ENCODE data around the gene MRPS18A. TPM values are rescaled to one million over a fixed set of nuclear protein-coding genes. Genes with fewer than 3 reads are reported as not detected.
A peak's percentile ranks its signal among the peaks of the same experiment; 100 is the strongest.

MRPS18A gene
- 23.1 TPM for total RNA-seq (ENCODE audit: insufficient read depth, low replicate concordance)

DNA sequence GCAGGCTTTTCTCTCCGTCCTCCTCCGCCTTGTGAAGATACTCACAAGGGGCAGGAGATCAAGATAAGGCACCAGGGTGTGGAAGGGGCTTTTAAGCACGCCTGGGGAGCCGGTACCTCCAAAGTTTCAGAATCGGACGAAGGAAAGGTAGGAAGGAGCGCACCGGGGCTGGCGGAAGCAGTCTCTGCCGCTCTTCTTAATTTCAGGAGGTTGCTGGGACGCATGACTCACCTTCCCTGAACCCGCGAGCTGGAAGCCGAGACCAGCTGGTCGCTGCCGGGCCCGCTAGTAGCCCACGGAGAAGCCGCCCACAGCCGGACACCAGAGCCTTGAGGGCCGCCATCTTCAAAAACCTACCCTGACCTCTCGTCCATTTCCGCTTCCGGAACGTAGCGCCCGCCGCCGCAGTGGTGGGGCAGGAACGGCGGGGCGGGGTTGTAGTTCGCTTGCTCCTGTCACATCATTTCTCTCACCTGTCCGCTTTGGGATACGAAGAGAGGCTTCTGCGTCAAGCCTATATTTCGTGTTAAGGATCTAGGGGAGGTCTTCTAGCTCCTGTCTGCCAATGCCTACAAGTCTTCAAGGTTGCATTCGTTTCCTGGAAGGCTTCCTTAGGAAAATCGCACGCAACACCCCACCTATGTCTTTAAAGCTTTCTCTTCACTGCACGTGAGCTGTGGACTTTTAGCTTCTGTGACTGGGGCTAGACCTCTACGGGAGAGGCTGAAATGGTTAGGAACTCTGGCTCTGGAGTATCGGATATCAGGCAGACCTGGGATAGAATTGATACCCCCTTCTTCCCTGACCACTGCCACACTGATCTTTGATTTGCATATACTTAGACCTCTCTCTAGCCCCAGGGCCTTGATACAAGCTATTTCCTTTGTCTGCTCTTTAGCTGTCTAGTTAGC is at the start of gene MRPS18A:
TSS of gene MRPS18A (minus strand) at position 355 of the 911 bp plus-strand sequence. CDS start at position 343, 12 bp downstream.
- DNase-seq (ENCODE audit: low spot score) = peak; percentile 85

DNA sequence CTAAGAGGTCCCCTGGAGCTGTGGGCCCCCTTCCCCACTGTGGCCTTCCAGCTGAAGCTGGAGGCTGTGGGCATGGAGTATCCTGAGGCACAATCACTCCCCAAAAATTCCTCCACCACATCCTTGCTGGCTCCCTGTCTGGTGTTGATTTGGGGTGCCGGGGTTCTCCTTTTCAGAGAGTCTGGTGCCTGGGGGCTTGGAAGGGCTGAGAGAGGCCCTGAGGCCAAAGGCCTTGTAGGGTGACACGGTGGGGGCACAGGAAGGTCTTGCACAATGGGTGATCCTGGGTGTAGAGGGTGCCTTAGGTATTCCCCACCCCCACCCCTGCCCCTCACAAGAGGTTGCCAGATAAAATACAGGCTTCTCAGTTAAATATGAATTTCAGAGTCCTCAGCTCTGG is 49.3 kb upstream of the MRPS18A start:
- no peak for DNase-seq (ENCODE audit: low spot score)

DNA sequence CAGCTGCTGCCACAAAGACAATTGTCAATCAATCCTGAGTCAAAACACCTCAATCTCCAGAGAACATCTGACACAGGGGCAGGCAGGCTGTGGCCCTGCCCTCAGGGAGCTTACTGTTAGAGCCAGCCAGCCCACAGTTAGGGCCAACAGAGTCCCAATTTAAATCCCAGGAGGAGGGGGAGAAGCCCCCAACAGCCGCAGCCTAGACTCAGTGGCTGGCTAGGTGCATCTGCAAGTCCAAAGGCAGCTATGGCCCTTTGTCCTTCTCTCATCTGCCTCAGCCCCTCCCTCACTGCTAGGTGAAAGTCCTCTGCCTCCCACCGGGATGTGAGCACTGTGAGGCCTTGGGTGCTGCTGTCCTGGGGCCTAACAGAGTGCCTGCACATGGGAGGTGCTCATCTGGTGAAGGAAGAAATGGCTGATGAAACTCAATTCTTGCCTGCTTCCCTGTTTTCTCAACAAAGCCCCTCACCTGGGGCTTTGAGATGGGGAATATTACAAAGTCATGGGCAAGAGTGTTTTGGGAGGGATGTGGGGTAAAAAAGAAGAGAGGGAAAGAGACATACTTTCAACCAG is 48.7 kb upstream of the MRPS18A start:
- DNase-seq (ENCODE audit: low spot score) = no peak

DNA sequence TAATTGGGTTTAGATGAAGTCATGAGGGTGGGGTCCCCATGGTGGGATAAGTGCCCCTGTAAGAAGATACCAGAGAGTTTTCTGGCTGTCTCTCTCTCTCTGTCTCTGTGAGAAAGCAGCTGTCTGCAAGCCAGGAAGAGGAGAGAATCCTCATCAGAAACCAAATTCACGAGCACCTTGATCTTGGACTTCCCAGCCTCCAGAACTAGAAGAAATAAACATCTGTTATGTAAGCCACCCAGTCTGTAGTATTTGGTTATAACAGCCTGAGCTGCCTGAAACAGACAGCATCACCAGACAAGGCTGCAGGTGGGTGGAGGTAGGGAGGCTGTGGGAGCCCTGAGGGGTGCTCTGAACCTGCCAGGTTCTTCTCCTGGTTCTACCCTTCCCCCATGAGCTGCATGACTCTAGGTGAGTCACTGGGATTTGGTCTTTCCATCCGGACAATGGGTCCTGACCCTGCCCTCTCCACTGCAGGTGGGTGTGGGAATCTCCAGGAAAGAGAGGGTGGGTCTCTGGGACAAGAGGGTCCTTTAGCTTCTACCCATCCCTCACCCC is 48.1 kb upstream of the MRPS18A start:
- DNase-seq (ENCODE audit: low spot score) = no peak

DNA sequence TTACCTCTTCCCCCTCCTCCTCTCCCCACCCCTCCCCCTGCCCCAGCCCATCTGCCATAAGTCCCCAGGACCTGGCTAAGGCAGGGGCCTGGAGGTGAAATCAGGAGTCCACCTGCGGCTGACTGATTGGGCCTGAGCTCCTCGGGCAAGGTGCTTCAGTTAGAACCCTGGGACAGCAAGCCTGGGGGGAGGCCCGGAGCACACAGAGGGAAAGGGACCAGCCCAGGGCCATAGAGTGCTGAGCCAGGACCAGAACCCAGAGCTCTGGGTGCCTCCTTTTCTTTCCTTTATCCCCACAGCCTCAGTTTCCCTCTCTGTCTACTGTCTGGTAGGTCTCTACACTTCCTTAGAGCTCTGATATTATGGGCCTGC is 46.7 kb upstream of the MRPS18A start:
- no peak for DNase-seq (ENCODE audit: low spot score)

DNA sequence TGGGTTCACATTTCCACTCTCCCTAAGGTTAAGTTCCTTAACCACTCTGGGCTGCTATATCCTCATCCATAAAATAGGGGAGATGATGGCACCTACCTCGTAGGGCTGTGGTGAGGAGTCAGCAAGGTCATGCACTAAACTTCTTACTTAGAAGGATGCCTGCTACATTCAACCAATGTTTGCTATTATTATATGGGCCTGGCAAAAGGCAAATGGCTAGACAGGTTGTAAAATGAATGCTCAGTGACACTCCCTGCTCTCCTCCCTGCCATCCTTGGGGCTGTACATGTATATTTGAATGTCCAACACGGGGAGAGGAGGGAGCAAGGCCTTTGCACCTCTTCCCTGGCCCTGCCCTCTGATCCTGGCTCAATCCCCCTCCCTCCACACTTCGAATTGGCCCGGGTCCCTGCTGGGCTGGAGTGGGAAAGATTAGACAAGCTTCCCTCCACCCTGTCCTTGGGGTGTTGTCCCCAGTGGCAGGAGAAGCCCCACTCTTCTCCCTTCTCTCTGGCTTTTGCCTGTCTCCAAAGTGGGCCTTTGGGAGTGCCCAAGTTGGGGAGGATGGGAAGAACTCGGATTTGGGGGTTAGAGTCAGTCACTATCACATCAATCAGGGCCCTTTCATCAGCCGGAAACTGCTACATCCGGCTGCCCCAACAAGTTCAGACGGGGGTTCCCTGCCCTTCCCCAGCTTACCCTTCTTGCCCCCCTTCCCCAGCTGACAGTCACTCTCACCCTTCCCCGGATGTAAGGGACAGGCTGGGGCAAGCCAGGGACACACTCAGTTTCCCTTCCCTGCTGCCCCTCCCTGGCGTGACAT is 46.1 kb upstream of the MRPS18A start:
- DNase-seq (ENCODE audit: low spot score) = no peak

DNA sequence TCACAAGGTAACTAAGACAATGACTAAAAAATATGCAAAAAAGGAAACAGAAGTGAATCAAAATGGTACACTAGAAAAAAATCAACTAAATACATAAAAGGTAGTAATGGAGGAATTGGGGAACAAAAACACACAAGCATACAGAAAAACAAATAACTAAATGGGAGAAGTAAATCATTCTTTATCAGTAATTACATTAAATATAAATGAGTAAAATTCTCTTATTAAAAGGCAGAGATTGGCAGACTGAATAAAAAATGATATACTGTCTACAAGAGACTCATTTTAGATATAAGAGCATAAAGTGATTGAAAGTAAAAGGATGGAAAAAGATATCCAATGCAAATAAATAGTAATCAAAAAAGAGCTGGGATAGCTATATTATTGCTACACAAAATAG is 43.0 kb upstream of the MRPS18A start:
- DNase-seq (ENCODE audit: low spot score) = no peak

DNA sequence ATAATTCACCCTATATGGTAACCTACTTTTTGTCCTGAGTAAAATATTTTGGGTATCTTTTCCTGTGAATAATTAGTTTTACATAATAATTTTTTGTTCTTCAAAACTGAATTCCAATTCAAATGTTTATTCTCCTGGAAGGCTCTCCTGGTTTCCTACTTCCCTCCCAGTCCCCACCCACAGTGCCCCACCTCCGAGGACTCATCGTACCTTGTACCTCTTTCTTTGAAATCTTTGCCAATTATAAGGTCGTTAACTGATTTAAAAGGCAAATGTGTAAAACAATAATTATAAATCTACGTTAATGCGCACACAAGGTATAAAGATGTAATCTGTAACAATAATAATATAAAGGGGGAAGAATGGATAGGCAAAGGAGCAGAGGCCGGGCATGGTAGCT is 41.9 kb upstream of the MRPS18A start:
- no peak for DNase-seq (ENCODE audit: low spot score)

DNA sequence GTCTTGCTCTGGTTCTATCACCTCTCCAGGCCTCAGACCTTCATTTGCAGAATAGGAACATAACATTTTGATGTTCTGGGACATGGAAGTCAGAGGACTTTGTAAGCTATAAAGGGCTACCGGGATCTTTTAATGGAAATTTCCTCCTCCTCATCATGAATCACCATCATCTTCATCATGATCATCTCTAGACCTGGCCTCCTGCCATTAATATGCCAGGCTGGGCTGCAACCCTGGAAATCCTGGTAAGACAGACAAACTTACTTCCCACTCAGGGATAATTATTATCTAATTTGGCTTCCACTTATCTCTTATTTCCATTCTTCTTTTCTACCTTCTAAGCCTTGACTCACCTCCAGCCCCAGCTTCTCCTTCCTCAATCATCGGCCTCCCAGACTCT is 41.0 kb upstream of the MRPS18A start:
- DNase-seq (ENCODE audit: low spot score) = no peak

DNA sequence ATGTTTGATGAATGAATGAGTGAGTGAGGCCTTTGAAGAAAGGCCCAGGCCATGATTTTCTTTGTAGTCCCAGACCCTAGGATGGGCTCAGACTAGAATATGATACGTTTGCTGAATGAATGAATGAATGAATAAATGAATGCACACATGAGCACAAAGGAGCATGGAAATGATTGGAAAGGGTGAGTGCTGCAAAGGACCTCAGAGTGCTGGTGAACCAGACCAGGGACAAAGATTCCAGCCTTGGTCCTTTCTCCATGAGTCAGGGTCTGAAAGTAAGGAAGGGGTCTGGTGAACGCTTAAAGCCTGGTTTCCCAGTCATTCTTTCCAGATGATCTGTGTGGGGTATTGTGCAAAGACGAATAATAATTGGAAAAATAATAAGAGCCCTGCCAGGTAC is 40.0 kb upstream of the MRPS18A start:
- no peak for DNase-seq (ENCODE audit: low spot score)

DNA sequence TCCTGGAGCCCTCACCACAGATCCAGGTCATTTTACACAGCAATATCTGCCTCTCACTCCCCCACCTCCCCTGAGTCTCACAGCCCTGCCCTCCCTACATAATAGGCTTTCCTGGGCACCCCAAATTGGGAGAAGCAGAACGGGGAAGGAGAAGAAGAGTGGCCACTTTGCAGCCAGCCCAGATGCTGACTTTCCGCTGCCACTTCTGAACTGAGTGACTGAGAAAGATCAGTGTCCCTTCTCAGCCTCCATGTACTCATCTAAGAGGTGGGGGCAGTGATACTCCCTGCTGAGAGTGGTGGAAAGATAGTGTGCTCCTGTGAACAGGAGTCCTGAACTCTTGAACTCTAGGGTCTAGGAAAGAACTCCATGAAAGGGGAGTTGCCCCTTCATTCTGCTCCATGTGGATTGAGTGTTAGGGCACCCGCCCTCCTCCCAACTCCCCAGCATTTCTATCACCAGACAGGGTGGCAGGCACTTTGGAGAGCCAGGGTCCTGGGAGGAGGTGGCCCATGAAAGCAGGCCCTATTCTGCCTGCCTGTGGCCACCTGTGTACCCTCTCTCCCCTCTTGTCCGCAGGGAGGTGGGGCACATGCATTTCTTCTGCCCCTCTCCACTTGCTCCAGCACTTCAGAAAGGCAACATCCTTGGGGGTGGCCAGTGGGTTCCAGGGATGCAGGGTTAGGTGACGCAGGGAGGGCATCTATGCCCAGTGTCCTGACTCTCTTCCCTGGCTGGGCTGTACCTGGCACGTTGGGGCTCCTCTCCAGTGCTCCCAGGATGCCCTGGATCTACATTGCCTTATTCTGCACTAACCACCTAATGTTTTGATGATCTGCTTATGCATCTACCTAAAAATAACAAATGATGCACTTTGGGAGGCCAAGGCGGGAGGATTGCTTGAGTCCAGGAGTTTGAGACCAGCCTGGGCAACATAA is 38.3 kb upstream of the MRPS18A start:
- DNase-seq (ENCODE audit: low spot score) = no peak

DNA sequence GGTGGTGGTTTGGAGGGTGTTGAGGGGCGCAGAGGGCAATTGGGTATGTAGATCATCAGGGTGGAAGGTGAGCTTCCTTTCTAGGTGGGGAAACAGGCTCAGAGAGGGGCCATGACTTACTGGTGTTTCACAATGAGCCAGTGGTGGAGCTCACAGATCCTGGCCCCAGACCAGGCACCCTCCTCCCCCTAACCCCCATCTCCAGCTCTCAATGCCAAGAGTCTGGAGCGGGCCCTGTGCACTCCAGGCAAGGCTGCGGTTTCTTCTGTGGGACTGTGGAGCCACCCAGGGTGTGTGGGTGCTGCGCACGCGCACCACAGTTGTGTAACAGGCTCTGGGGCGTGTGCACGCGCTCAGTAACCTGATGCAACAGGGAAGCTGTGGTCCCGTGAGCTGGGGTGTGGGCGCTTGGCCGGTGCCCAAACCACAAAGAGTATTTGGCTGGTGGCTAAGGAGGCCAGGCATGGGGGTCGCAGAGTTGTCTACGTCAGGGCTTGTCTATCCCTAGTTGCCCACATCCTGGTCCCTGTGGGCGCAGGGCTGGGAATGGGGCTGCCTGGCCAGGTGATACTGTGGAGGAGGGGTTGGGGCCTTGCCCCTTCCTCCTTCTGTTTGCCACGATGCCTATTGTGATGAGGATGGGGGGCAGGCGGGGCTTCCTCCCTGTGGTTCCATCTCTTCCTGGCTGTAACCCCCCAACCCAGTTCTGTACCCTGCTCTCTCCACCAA is 37.5 kb upstream of the MRPS18A start:
- DNase-seq (ENCODE audit: low spot score) = peak; percentile 74

DNA sequence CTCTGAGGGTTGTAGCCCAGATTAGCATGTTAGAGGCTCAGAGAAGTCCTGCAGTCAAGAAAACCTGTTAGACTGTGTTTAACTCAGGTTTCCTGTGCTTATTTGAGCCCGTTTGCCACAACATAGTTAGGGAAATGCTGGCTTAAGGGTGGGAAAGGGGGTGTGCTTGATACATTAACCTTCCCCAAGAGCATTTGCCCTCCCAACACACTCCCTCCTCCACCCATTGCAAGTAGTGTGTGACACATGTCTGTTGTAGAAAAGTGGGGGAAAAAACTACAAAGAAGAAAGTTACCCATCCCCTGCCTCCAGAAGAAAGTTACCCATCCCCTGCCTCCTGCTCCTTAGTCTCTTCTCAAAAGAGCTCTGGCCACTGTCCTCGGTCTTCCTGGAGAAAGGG is 36.8 kb upstream of the MRPS18A start:
- no peak for DNase-seq (ENCODE audit: low spot score)

DNA sequence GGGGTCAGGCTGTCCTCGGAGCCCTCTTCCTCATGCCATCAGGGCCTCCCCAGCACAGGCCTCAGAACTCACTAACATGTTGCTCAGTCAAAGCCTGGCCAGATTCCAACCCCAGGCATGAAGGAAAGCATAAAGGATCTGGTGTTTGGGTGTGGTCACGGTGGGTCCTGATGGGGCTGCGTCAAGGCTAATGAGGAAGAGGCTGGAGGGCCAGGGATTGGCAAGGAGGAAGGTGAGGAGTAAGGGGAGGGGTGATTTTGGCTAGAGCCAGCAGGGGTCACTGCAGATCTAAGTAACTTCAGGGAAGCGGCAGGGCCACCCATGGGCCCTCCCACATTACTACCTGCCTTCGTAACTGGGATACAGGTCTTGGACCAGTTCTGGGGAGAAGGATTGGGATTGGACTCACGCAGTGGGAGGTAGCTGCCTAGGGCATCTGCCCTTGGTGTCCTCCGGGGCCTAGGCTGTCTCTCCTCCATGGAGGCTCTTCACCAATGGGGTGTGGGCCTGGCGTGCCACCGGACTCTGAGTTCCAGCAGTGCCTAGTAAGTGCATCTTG is 36.2 kb upstream of the MRPS18A start:
- DNase-seq (ENCODE audit: low spot score) = peak; percentile 78

DNA sequence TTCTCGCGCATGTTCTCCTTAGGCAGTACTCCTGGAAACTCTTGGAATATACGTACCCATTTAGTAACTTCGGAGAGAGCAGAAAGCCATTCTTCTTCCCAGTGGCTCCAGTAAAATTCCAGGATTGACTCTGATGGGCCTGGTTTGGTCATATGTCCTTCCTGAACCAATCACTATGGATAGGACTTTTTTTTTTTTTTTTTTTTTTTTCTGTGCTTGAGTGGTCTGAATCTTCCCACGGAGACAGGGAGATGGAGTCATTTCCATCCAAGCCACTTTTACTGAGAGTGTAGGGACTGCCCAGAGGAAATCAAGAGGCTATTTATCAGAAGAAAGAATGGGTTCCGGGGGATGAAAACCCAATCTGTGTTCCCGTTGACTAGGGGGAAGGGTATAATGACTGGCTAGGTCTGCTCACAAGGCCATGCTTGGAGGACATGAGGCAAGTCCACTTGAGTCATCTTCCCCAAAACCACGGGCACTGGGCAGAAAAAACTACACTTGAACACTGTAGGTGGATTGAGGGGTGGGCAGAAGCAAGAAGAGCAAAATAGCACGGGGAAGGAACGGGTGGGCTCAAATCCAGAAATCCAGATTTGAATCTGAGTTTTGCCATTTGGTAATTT is 35.4 kb upstream of the MRPS18A start:
- no peak for DNase-seq (ENCODE audit: low spot score)

DNA sequence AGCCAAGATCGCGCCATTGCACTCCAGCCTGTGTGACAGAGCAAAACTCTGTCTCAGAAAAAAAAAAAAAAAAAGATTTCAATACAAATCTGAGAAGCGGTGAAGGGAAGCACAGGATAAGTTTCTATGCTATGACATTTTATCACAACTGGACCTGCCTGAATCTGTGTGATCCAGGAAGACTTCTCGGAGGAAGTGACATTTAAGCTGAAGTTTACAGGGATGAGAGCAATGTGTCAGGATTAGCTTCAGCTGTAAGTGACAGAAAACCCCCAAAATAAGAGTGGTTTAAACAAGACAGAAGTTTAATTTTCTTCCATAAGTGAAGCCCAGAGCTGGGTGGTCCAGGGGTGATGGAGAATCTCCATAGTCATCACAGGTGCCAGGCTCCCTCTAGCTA is 33.4 kb upstream of the MRPS18A start:
- no peak for DNase-seq (ENCODE audit: low spot score)

DNA sequence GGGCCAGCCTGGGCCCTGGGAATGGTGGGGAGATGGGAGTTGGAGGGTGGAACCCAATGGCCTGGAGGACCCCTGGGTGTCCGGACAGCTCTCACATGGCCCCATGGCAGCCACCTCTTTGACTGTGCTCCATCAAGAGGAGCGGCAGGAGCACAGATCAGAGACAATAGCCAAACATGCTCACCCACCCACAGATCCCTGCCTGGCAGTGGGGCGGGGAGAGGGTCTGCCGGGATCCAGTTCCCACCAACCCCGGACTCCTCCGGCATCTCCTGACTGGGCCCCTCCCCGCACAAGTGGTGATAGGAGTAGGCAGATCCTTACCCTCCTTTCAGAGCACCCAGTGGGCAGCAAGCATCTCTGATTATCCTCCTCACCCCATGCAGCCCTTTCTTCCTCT is 31.9 kb upstream of the MRPS18A start:
- no peak for DNase-seq (ENCODE audit: low spot score)

DNA sequence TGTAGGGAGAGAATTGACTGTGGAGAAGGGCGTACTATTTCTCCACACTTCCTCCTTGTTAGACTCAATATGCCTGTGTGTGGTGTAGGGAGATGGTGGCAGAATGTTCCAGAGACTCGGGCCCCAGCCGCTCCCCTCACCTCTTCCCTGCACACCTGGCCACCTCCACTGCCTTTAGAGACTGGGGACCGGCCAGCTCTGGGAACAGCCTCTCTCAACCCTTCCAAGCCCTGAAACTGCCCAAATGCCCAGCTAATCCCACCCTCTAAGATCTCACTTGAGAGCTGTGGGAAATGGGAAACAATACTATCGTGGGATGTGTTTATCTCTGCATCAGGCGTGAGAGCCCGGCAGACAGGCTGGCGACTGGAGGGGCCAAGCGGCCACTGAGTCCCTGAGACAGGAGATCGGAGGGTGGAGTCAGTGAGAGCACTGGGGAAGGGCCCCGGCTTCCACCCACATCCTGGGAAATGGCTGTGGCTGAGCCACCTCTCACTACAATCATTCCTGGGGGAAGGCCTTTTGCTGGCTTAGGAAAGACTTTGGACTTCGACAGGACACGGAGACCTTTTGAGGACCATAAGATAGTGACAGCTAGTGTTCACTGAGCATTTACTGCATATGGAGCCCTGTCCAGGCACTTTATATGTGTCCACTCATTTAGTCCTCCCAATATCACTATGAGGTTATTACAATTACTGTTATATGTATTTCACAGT is 31.0 kb upstream of the MRPS18A start:
- no peak for DNase-seq (ENCODE audit: low spot score)

DNA sequence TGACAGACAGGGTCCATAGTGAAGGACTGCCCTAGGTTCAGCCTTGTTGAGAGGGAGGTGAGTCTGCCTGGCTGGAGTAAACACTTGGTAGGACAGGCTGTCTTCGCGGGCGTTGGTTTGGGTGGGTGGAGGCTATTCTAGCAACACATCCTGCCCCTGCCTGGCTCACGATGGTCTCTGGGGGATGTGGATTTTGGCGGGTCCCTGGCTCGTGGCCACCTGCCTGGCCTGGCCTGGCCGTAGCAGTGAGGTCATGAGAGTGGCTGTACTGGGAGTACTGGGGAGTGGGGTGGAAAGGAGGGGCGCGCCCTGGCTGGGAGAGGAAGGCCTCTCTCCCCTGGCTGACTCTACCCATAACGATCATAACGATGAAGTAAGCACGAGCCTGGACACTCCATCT is 30.2 kb upstream of the MRPS18A start:
- no peak for DNase-seq (ENCODE audit: low spot score)
